ENCODE data around the gene UGT2B7.
"Not testable (repeated sequence)": the region's sequence is repeated elsewhere in the genome, so short reads cannot be mapped to it uniquely, and the experiment has no call there.

The UGT2B7 gene

GRCh38 chr4:69096111-69096656 lies at the start of gene UGT2B7:
TSS of gene UGT2B7 (plus strand) at chr4:69096474. CDS start at chr4:69096521, 47 bp downstream.
- DNase-seq (ENCODE audit: low read depth in 2 of 2) = no peak

GRCh38 chr4:69049860-69050259 lies 46.4 kb upstream of the UGT2B7 start:
- DNase-seq (ENCODE audit: low read depth in 2 of 2) = no peak

GRCh38 chr4:69050853-69051575 lies 45.3 kb upstream of the UGT2B7 start:
- DNase-seq (ENCODE audit: low read depth in 2 of 2) = not testable (repeated sequence)

- DNase-seq (ENCODE audit: low read depth in 2 of 2) = no peak
Measured at GRCh38 chr4:69051576-69051943, 44.7 kb upstream of the UGT2B7 start.

- not testable (repeated sequence) for DNase-seq (ENCODE audit: low read depth in 2 of 2)
Measured at GRCh38 chr4:69053309-69053885, 42.9 kb upstream of the UGT2B7 start.

GRCh38 chr4:69054033-69054432 lies 42.2 kb upstream of the UGT2B7 start:
- not testable (repeated sequence) for DNase-seq (ENCODE audit: low read depth in 2 of 2)

GRCh38 chr4:69054578-69055200 lies 41.6 kb upstream of the UGT2B7 start:
- peak; percentile 18 for DNase-seq (ENCODE audit: low read depth in 2 of 2)

GRCh38 chr4:69056150-69056549 lies 40.1 kb upstream of the UGT2B7 start:
- no peak for DNase-seq (ENCODE audit: low read depth in 2 of 2)

- DNase-seq (ENCODE audit: low read depth in 2 of 2) = no peak
Measured at GRCh38 chr4:69056921-69057550, 39.2 kb upstream of the UGT2B7 start.

GRCh38 chr4:69057620-69058409 lies 38.5 kb upstream of the UGT2B7 start:
- no peak for DNase-seq (ENCODE audit: low read depth in 2 of 2)

- DNase-seq (ENCODE audit: low read depth in 2 of 2) = no peak
Measured at GRCh38 chr4:69058410-69059059, 37.7 kb upstream of the UGT2B7 start.

- no peak for DNase-seq (ENCODE audit: low read depth in 2 of 2)
Measured at GRCh38 chr4:69060651-69061308, 35.5 kb upstream of the UGT2B7 start.

GRCh38 chr4:69064391-69064790 lies 31.9 kb upstream of the UGT2B7 start:
- DNase-seq (ENCODE audit: low read depth in 2 of 2) = no peak

- no peak for DNase-seq (ENCODE audit: low read depth in 2 of 2)
Measured at GRCh38 chr4:69066945-69067344, 29.3 kb upstream of the UGT2B7 start.

- DNase-seq (ENCODE audit: low read depth in 2 of 2) = no peak
Measured at GRCh38 chr4:69069085-69069484, 27.2 kb upstream of the UGT2B7 start.

- no peak for DNase-seq (ENCODE audit: low read depth in 2 of 2)
Measured at GRCh38 chr4:69070590-69070989, 25.7 kb upstream of the UGT2B7 start.

GRCh38 chr4:69071286-69071685 lies 25.0 kb upstream of the UGT2B7 start:
- no peak for DNase-seq (ENCODE audit: low read depth in 2 of 2)

- no peak for DNase-seq (ENCODE audit: low read depth in 2 of 2)
Measured at GRCh38 chr4:69073375-69073774, 22.9 kb upstream of the UGT2B7 start.

- DNase-seq (ENCODE audit: low read depth in 2 of 2) = no peak
Measured at GRCh38 chr4:69075061-69075792, 21.0 kb upstream of the UGT2B7 start.

- no peak for DNase-seq (ENCODE audit: low read depth in 2 of 2)
Measured at GRCh38 chr4:69078852-69079251, 17.4 kb upstream of the UGT2B7 start.

Measured in fibroblast of skin of left quadriceps (primary cell).